Naive B cell (primary cell): ENCODE results near the gene PRUNE1. TPM values are rescaled to one million over a fixed set of nuclear protein-coding genes. Genes with fewer than 3 reads are reported as not detected.
A peak's percentile ranks its signal among the peaks of the same experiment; 100 is the strongest.

Source experiments
- ATAC-seq, 2 donors: fragments of 150-1000 bp; cut with Tn5 transposase; 2 replicates each; pipeline ENCODE4 v1.10.0; 2021; ENCODE audit warnings: low read depth in 2 of 2, mild to moderate bottlenecking in 2 of 2, moderate library complexity in 2 of 2
- DNase-seq: peaks from one replicate; pipeline ENCODE4 v3.0.0; 2022
- H3K27ac Mint-ChIP-seq, 6 donors: one replicate each; pipeline ENCODE4 v1.8.0; 2020 to 2022; ENCODE audit warnings: mild to moderate bottlenecking in 6 of 6, mixed read lengths in 6 of 6, moderate library complexity in 5 of 6, inconsistent platforms in 2 of 6
- H3K27me3 Mint-ChIP-seq, 3 donors: one replicate each; pipeline ENCODE4 v1.8.0; 2021 to 2022; ENCODE audit warnings: mixed read lengths in 3 of 3, mild to moderate bottlenecking in 1 of 3
- H3K36me3 Mint-ChIP-seq, 2 donors: one replicate each; pipeline ENCODE4 v1.8.0; 2020 to 2022; ENCODE audit warnings: mixed read lengths in 2 of 2, inconsistent platforms in 1 of 2, mild to moderate bottlenecking in 1 of 2
- H3K4me1 Mint-ChIP-seq, 3 donors: one replicate each; pipeline ENCODE4 v1.8.0; 2020 to 2022; ENCODE audit warnings: mixed read lengths in 3 of 3, inconsistent platforms in 1 of 3, mild to moderate bottlenecking in 1 of 3, moderate library complexity in 1 of 3
- H3K4me3 Mint-ChIP-seq, 8 donors: one replicate each; pipeline ENCODE4 v1.8.0; 2020 to 2022; ENCODE audit warnings: mild to moderate bottlenecking in 8 of 8, mixed read lengths in 8 of 8, moderate library complexity in 8 of 8, inconsistent platforms in 2 of 8
- H3K9me3 Mint-ChIP-seq, 7 donors: one replicate each; pipeline ENCODE4 v1.8.0; 2020 to 2022; ENCODE audit warnings: mixed read lengths in 7 of 7, mild to moderate bottlenecking in 5 of 7, inconsistent platforms in 2 of 7, moderate library complexity in 1 of 7
- polyA plus RNA-seq, 6 donors: library from polyadenylated mRNA; unstranded; fragments of 300-500 nt; fragmentation: Illumina TruSeq; gene quantifications; one replicate each; pipeline ENCODE4 v1.2.3, GENCODE V29; 2021; ENCODE audit warnings: low read depth in 6 of 6

PRUNE1 gene
- polyA plus RNA-seq, 6 donors from 2014 or later: 40.2 to 89.9 (median 48.7) TPM

- ATAC-seq (no peak), DNase-seq (no peak)
- H3K9me3 Mint-ChIP-seq: no peaks in the 10 kb centered on the region
- no peaks in the 10 kb centered on the region for H3K36me3 Mint-ChIP-seq
- no peak within 1 kb of the TSS for H3K4me3 Mint-ChIP-seq
- H3K4me1 Mint-ChIP-seq: peaks cover 14 to 27% (median 20%) of the 10 kb centered on the region in 3 donors
- H3K27me3 Mint-ChIP-seq: peaks cover 0 to 8% (median 0%) of the 10 kb centered on the region in 3 donors
- peak within 1 kb of the TSS in 1 of 6 donors; percentile 69 for H3K27ac Mint-ChIP-seq
Measured at GRCh38 chr1:150981805-150982712, 26.2 kb upstream of the PRUNE1 start, which contains the start of gene ANXA9. Gene ANXA9 (plus strand): TSS chr1:150982292. CDS start chr1:150983106, 814 bp downstream.

- Mint-ChIP-seq H3K27ac (no peak overlapping the region), H3K4me1 (peaks cover 0 to 4% (median 0%) of the 10 kb centered on the region in 3 donors), H3K4me3 (peak overlapping the region in 1 of 8 donors; percentile 77), H3K36me3 (no peaks in the 10 kb centered on the region), H3K9me3 (no peaks in the 10 kb centered on the region), H3K27me3 (peaks cover 0 to 8% (median 0%) of the 10 kb centered on the region in 3 donors)
- DNase-seq (no peak), ATAC-seq (no peak)
Measured at GRCh38 chr1:150985179-150985825, 22.9 kb upstream of the PRUNE1 start.

GRCh38 chr1:150987924-150988323 is 20.3 kb upstream of the PRUNE1 start:
- DNase-seq (no peak), ATAC-seq (no peak)
- H3K36me3 Mint-ChIP-seq: no peaks in the 10 kb centered on the region
- H3K27me3 Mint-ChIP-seq: peaks cover 0 to 8% (median 0%) of the 10 kb centered on the region in 3 donors
- peaks cover 0 to 4% (median 0%) of the 10 kb centered on the region in 3 donors for H3K4me1 Mint-ChIP-seq
- no peak overlapping the region for H3K4me3 Mint-ChIP-seq
- H3K9me3 Mint-ChIP-seq: no peaks in the 10 kb centered on the region
- no peak overlapping the region for H3K27ac Mint-ChIP-seq

GRCh38 chr1:150992626-150993025 is 15.6 kb upstream of the PRUNE1 start:
- ATAC-seq: no peak

GRCh38 chr1:150994248-150994647 is 14.0 kb upstream of the PRUNE1 start:
- Mint-ChIP-seq H3K4me1 (no peaks in the 10 kb centered on the region), H3K36me3 (peaks cover 4 to 8% of the 10 kb centered on the region in 2 donors), H3K27me3 (no peaks in the 10 kb centered on the region), H3K27ac (peak overlapping the region in 1 of 6 donors; percentile 60), H3K4me3 (no peak overlapping the region), H3K9me3 (no peaks in the 10 kb centered on the region)
- no peak for DNase-seq
- no peak for ATAC-seq

More at GRCh38 chr1:150992626-150993025, 15.6 kb upstream of the PRUNE1 start:
- no peak overlapping the region for H3K27ac Mint-ChIP-seq
- peaks cover 0 to 8% of the 10 kb centered on the region in 2 donors for H3K36me3 Mint-ChIP-seq
- no peaks in the 10 kb centered on the region for H3K4me1 Mint-ChIP-seq
- no peak for DNase-seq
- no peaks in the 10 kb centered on the region for H3K27me3 Mint-ChIP-seq
- H3K4me3 Mint-ChIP-seq: no peak overlapping the region
- H3K9me3 Mint-ChIP-seq: no peaks in the 10 kb centered on the region

- no peak for DNase-seq
Measured at GRCh38 chr1:150995460-150995859, 12.8 kb upstream of the PRUNE1 start.

GRCh38 chr1:150995896-150996295 is 12.4 kb upstream of the PRUNE1 start:
- Mint-ChIP-seq H3K9me3 (no peaks in the 10 kb centered on the region), H3K4me1 (no peaks in the 10 kb centered on the region), H3K27ac (peak overlapping the region in 2 of 6 donors; percentile 28), H3K27me3 (no peaks in the 10 kb centered on the region), H3K36me3 (peaks cover 4 to 8% of the 10 kb centered on the region in 2 donors), H3K4me3 (peak overlapping the region in 2 of 8 donors; percentile 25 to 42)
- peak; percentile 29 for DNase-seq
- ATAC-seq: peak in 1 of 2 donors; percentile 33

More at GRCh38 chr1:150995460-150995859, 12.8 kb upstream of the PRUNE1 start:
- no peak overlapping the region for H3K4me3 Mint-ChIP-seq
- no peaks in the 10 kb centered on the region for H3K27me3 Mint-ChIP-seq
- H3K27ac Mint-ChIP-seq: peak overlapping the region in 2 of 6 donors; percentile 28 to 72
- H3K9me3 Mint-ChIP-seq: no peaks in the 10 kb centered on the region
- peaks cover 4 to 8% of the 10 kb centered on the region in 2 donors for H3K36me3 Mint-ChIP-seq
- no peaks in the 10 kb centered on the region for H3K4me1 Mint-ChIP-seq
- no peak for ATAC-seq

- no peaks in the 10 kb centered on the region for H3K9me3 Mint-ChIP-seq
Measured at GRCh38 chr1:150997126-150997872, 10.9 kb upstream of the PRUNE1 start.

GRCh38 chr1:150997949-150998348 is 10.3 kb upstream of the PRUNE1 start:
- Mint-ChIP-seq H3K27ac (no peak overlapping the region), H3K27me3 (no peaks in the 10 kb centered on the region), H3K36me3 (peaks cover 4 to 16% of the 10 kb centered on the region in 2 donors), H3K4me1 (peaks cover 4 to 15% (median 10%) of the 10 kb centered on the region in 3 donors), H3K4me3 (no peak overlapping the region), H3K9me3 (no peaks in the 10 kb centered on the region)
- ATAC-seq (no peak), DNase-seq (no peak)

More at GRCh38 chr1:150997126-150997872, 10.9 kb upstream of the PRUNE1 start:
- Mint-ChIP-seq H3K27me3 (no peaks in the 10 kb centered on the region), H3K36me3 (peaks cover 4 to 16% of the 10 kb centered on the region in 2 donors), H3K27ac (no peak overlapping the region), H3K4me3 (no peak overlapping the region), H3K4me1 (peaks cover 0 to 10% (median 6%) of the 10 kb centered on the region in 3 donors)
- DNase-seq (no peak), ATAC-seq (no peak)

- DNase-seq: no peak
- H3K27ac Mint-ChIP-seq: no peak overlapping the region
- ATAC-seq: no peak
Measured at GRCh38 chr1:150999051-150999674, 9.1 kb upstream of the PRUNE1 start.

GRCh38 chr1:150999926-151000325 is 8.3 kb upstream of the PRUNE1 start:
- Mint-ChIP-seq H3K4me1 (peaks cover 13 to 24% (median 20%) of the 10 kb centered on the region in 3 donors), H3K27ac (no peak overlapping the region), H3K27me3 (no peaks in the 10 kb centered on the region), H3K9me3 (no peaks in the 10 kb centered on the region), H3K4me3 (no peak overlapping the region), H3K36me3 (peaks cover 4 to 16% of the 10 kb centered on the region in 2 donors)
- ATAC-seq (no peak), DNase-seq (no peak)

More at GRCh38 chr1:150999051-150999674, 9.1 kb upstream of the PRUNE1 start:
- Mint-ChIP-seq H3K4me3 (no peak overlapping the region), H3K36me3 (peaks cover 4 to 16% of the 10 kb centered on the region in 2 donors), H3K9me3 (no peaks in the 10 kb centered on the region), H3K4me1 (peaks cover 13 to 23% (median 16%) of the 10 kb centered on the region in 3 donors), H3K27me3 (no peaks in the 10 kb centered on the region)

GRCh38 chr1:151000408-151000807 is 7.8 kb upstream of the PRUNE1 start:
- Mint-ChIP-seq H3K4me1 (peaks cover 16 to 29% (median 25%) of the 10 kb centered on the region in 3 donors), H3K36me3 (peaks cover 4 to 16% of the 10 kb centered on the region in 2 donors), H3K4me3 (no peak overlapping the region), H3K27me3 (no peaks in the 10 kb centered on the region), H3K9me3 (no peaks in the 10 kb centered on the region), H3K27ac (no peak overlapping the region)
- ATAC-seq (no peak), DNase-seq (no peak)
